ENCODE data around the gene ALX3.
"Not testable (repeated sequence)": the region's sequence is repeated elsewhere in the genome, so short reads cannot be mapped to it uniquely, and the experiment has no call there.

ALX3 gene

GRCh38 chr1:110089561-110090275, 19.2 kb upstream of the ALX3 start:
- no peak for DNase-seq (ENCODE audit: low read depth)

- DNase-seq (ENCODE audit: low read depth): no peak
These were observed 18.4 kb upstream of the ALX3 start for GRCh38 chr1:110088739-110089316.

GRCh38 chr1:110087812-110088738, 17.6 kb upstream of the ALX3 start:
- no peak for DNase-seq (ENCODE audit: low read depth)

- no peak for DNase-seq (ENCODE audit: low read depth)
These were observed 16.5 kb upstream of the ALX3 start for GRCh38 chr1:110086961-110087360.

- no peak for DNase-seq (ENCODE audit: low read depth)
These were observed 15.2 kb upstream of the ALX3 start for GRCh38 chr1:110085671-110086070.

GRCh38 chr1:110084227-110085078, 14.0 kb upstream of the ALX3 start:
- DNase-seq (ENCODE audit: low read depth): no peak

- no peak for DNase-seq (ENCODE audit: low read depth)
These were observed 13.4 kb upstream of the ALX3 start for GRCh38 chr1:110083866-110084226.

GRCh38 chr1:110083061-110083865, 12.8 kb upstream of the ALX3 start:
- no peak for DNase-seq (ENCODE audit: low read depth)

- no peak for DNase-seq (ENCODE audit: low read depth)
These were observed 12.0 kb upstream of the ALX3 start for GRCh38 chr1:110082477-110082876.

- no peak for DNase-seq (ENCODE audit: low read depth)
These were observed 10.6 kb upstream of the ALX3 start for GRCh38 chr1:110081061-110081460.

GRCh38 chr1:110079995-110080394, 9.5 kb upstream of the ALX3 start:
- not testable (repeated sequence) for DNase-seq (ENCODE audit: low read depth)

GRCh38 chr1:110076789-110077500, 6.5 kb upstream of the ALX3 start:
- no peak for DNase-seq (ENCODE audit: low read depth)

- DNase-seq (ENCODE audit: low read depth): no peak
These were observed 3.7 kb upstream of the ALX3 start for GRCh38 chr1:110074166-110074565.

GRCh38 chr1:110070282-110070669, 196 bp downstream of the ALX3 start:
- DNase-seq (ENCODE audit: low read depth): no peak

GRCh38 chr1:110069404-110070281, 829 bp downstream of the ALX3 start:
- DNase-seq (ENCODE audit: low read depth): no peak

- DNase-seq (ENCODE audit: low read depth): no peak
These were observed 1.6 kb downstream of the ALX3 start for GRCh38 chr1:110068646-110069403.

- no peak for DNase-seq (ENCODE audit: low read depth)
These were observed 2.4 kb downstream of the ALX3 start for GRCh38 chr1:110067893-110068645.

- DNase-seq (ENCODE audit: low read depth): no peak
These were observed 3.0 kb downstream of the ALX3 start for GRCh38 chr1:110067479-110067892.
